Panc1 (cell line): ENCODE measurements around the gene KRT73. TPM values are rescaled to one million over a fixed set of nuclear protein-coding genes. Genes with fewer than 3 reads are reported as not detected.

ENCODE experiments used
- ATAC-seq: fragments of 200-7000 bp; cut with Tn5 transposase; 2 replicates; pipeline ENCODE4 v1.9.1; 2020; ENCODE audit warnings: mild to moderate bottlenecking, moderate library complexity
- BruUV-seq: library from RNA; stranded (reverse); fragments of 400-500 nt; replicated peaks from 2 replicates; lab custom pipeline; 2021; lab: Mats Ljungman, UMichigan
- CTCF ChIA-PET: fragments of 300-600 bp; sonication (Branson Sonifier 250); formaldehyde crosslinking; loops from one replicate; lab custom pipeline; 2022; ENCODE audit warnings: antibody characterized with exemption; lab: Charles Lee
- POLR2A ChIA-PET: fragments of 300-600 bp; sonication (Branson Sonifier 250); formaldehyde crosslinking; loops from one replicate; lab custom pipeline; 2022; ENCODE audit warnings: antibody characterized with exemption; lab: Charles Lee
- DNase-seq: peaks from one replicate; pipeline ENCODE4 v3.0.0-alpha.2; 2010; ENCODE audit warnings: low read depth, low spot score
- H3K27ac ChIP-seq: 2 replicates; pipeline ENCODE4 v1.5.1; 2011; ENCODE audit warnings: mild to moderate bottlenecking, low read length, inconsistent platforms
- H3K27me3 ChIP-seq: fragments of 200-500 bp; sonication (Bioruptor generic); 2 replicates; pipeline ENCODE4 v1.6.0; 2014; ENCODE audit warnings: low read length, inconsistent platforms; ENCODE audit not compliant: control insufficient read depth, insufficient read depth
- H3K36me3 ChIP-seq: fragments of 200-500 bp; sonication (Bioruptor generic); 2 replicates; pipeline ENCODE4 v1.5.1; 2014; ENCODE audit warnings: inconsistent platforms, mild to moderate bottlenecking, low read length, moderate library complexity; ENCODE audit not compliant: control insufficient read depth, insufficient read depth
- H3K4me1 ChIP-seq: 2 replicates; pipeline ENCODE4 v1.5.1; 2011; ENCODE audit warnings: inconsistent platforms, mild to moderate bottlenecking, low read length, moderate library complexity; ENCODE audit not compliant: control insufficient read depth, insufficient read depth
- H3K4me3 ChIP-seq, 2 experiments: 2 replicates each; pipeline ENCODE4 v1.5.1; 2011 to 2012; ENCODE audit warnings: low read depth in 2 of 2, low read length in 2 of 2, mild to moderate bottlenecking in 2 of 2, inconsistent platforms in 1 of 2, moderate library complexity in 1 of 2
- H3K9me3 ChIP-seq: fragments of 200-500 bp; sonication (Bioruptor generic); 2 replicates; pipeline ENCODE4 v1.5.1; 2014; ENCODE audit warnings: low read depth, mild to moderate bottlenecking, inconsistent platforms, low read length, moderate library complexity; ENCODE audit not compliant: control insufficient read depth, insufficient read depth
- POLR2AphosphoS5 ChIP-seq: IDR thresholded peaks from 2 replicates; pipeline ENCODE4 v1.6.1; 2012; ENCODE audit warnings: mild to moderate bottlenecking, low read depth, low read length, moderate library complexity
- SIN3A ChIP-seq: IDR thresholded peaks from 2 replicates; pipeline ENCODE4 v1.6.1; 2012; ENCODE audit warnings: low read depth, mild to moderate bottlenecking, low read length, moderate library complexity, borderline replicate concordance; ENCODE audit not compliant: insufficient read depth
- TCF7L2 ChIP-seq: IDR thresholded peaks from 2 replicates; pipeline ENCODE4 v1.6.1; 2011; ENCODE audit warnings: mild to moderate bottlenecking, low read depth, low read length, inconsistent platforms
- in situ Hi-C: cut with HindIII; loops from 2 replicates; pipeline ENCODE4 v1.10.0; 2016; ENCODE audit warnings: low sequenced_read_pairs, low pct_unique_long_range_greater_than_20kb
- intact Hi-C: fragments of 100-400 bp; cut with micrococcal nuclease; formaldehyde crosslinking; loops from one replicate; pipeline ENCODE4 v1.10.0; 2022; ENCODE audit not compliant: unreplicated experiment
- total RNA-seq: library from RNA; stranded (reverse); gene quantifications from one replicate; pipeline ENCODE4 v1.2.1, GENCODE V29; 2021; ENCODE audit not compliant: unreplicated experiment
- TF ChIP-seq, protein P1 (sequence below): fragments of 450-650 bp; IDR thresholded peaks from 2 replicates; pipeline ENCODE4 v1.5.1; 2017; ENCODE audit warnings: mild to moderate bottlenecking
- TF ChIP-seq, protein P2 (sequence below), 2 experiments: IDR thresholded peaks; 2 replicates each; pipeline ENCODE4 v1.6.1; 2011 to 2012; ENCODE audit warnings: low read depth in 2 of 2, control low read depth in 1 of 2, low read length in 1 of 2, mild to moderate bottlenecking in 1 of 2, moderate library complexity in 1 of 2; ENCODE audit not compliant: insufficient read depth in 1 of 2

The KRT73 gene
- total RNA-seq, 1 experiment from 2014 or later: not detected

DNA sequence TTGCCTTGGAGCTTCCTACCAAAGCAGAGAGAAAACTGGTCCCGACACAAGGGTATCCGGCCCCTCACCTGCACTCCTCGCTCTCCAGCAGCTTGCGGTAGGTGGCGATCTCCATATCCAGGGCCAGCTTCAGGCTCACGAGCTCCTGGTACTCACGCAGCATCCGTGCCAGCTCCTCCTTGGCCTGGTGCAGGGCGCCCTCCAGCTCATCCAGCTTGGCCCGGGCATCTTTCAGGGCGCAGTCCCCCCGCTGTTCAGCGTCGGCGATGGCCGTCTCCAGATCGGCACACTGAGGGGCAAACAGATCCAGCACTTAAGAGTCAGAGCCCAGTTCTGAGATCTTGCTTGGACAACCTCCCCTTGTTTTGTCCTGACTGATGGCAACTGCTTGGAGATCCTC is 30.8 kb downstream of the KRT73 start:
- ATAC-seq (no peak), DNase-seq (no peak)
- ChIA-PET POLR2A (no interaction called here), CTCF (no interaction called here)
- Histone ChIP-seq H3K36me3 (no peaks in the 10 kb centered on the region), H3K27me3 (peaks cover 2% of the 10 kb centered on the region; the same call in 1 of the 2 replicates), H3K9me3 (no peaks in the 10 kb centered on the region), H3K4me1 (no peaks in the 10 kb centered on the region), H3K27ac (no peak overlapping the region), H3K4me3 (no peak overlapping the region)
- TF ChIP-seq TCF7L2 (no peak), POLR2AphosphoS5 (no peak), SIN3A (no peak)
- TF ChIP-seq, protein P1, sequence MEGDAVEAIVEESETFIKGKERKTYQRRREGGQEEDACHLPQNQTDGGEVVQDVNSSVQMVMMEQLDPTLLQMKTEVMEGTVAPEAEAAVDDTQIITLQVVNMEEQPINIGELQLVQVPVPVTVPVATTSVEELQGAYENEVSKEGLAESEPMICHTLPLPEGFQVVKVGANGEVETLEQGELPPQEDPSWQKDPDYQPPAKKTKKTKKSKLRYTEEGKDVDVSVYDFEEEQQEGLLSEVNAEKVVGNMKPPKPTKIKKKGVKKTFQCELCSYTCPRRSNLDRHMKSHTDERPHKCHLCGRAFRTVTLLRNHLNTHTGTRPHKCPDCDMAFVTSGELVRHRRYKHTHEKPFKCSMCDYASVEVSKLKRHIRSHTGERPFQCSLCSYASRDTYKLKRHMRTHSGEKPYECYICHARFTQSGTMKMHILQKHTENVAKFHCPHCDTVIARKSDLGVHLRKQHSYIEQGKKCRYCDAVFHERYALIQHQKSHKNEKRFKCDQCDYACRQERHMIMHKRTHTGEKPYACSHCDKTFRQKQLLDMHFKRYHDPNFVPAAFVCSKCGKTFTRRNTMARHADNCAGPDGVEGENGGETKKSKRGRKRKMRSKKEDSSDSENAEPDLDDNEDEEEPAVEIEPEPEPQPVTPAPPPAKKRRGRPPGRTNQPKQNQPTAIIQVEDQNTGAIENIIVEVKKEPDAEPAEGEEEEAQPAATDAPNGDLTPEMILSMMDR: no peak
- TF ChIP-seq, protein P2, sequence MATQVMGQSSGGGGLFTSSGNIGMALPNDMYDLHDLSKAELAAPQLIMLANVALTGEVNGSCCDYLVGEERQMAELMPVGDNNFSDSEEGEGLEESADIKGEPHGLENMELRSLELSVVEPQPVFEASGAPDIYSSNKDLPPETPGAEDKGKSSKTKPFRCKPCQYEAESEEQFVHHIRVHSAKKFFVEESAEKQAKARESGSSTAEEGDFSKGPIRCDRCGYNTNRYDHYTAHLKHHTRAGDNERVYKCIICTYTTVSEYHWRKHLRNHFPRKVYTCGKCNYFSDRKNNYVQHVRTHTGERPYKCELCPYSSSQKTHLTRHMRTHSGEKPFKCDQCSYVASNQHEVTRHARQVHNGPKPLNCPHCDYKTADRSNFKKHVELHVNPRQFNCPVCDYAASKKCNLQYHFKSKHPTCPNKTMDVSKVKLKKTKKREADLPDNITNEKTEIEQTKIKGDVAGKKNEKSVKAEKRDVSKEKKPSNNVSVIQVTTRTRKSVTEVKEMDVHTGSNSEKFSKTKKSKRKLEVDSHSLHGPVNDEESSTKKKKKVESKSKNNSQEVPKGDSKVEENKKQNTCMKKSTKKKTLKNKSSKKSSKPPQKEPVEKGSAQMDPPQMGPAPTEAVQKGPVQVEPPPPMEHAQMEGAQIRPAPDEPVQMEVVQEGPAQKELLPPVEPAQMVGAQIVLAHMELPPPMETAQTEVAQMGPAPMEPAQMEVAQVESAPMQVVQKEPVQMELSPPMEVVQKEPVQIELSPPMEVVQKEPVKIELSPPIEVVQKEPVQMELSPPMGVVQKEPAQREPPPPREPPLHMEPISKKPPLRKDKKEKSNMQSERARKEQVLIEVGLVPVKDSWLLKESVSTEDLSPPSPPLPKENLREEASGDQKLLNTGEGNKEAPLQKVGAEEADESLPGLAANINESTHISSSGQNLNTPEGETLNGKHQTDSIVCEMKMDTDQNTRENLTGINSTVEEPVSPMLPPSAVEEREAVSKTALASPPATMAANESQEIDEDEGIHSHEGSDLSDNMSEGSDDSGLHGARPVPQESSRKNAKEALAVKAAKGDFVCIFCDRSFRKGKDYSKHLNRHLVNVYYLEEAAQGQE (IDR thresholded peaks at IDR 0.05; ENCODE audit: insufficient read depth in 1 of 2, low read depth in 2 of 2, low read length in 1 of 2): no peak
- in situ Hi-C loops (no loop called here), intact Hi-C loops (loop anchor here (10.0 kb wide), 1 partner anchor 443 kb away; no protein-coding TSS in a partner anchor)
- no TSS peak for BruUV-seq

DNA sequence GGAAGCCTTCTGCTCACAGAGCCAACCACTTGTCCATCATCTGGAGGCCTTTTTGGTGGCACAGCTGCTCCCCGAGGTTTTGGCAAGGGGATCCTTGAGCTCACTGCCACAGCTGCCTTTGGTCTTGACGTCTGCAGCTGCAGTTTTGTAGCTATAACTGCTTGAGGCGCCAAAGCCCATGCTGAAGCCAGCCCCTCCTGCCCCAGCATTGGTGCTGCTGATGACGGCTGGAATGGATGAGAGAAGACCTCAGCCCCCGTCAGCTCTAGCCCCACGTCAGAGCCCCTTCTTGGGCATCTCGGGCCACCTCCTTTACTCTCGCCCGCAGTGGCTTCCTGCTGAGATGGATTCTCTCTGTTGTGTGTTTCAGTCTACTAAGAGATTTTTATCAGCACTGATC is 32.4 kb downstream of the KRT73 start:
- CTCF ChIA-PET: interaction anchor here (1.4 kb wide), 1 partner anchor 285 kb away, joined by 7 read pairs; no protein-coding TSS in a partner anchor
- TF ChIP-seq SIN3A (no peak), TCF7L2 (no peak), POLR2AphosphoS5 (no peak)
- TF ChIP-seq, protein P1: no peak
- TF ChIP-seq, protein P2 (IDR thresholded peaks at IDR 0.05; ENCODE audit: insufficient read depth in 1 of 2, low read depth in 2 of 2, low read length in 1 of 2): no peak
- ATAC-seq: no peak

More for the DNA sequence above, 32.4 kb downstream of the KRT73 start:
- H3K9me3 ChIP-seq: no peaks in the 10 kb centered on the region
- no TSS peak for BruUV-seq
- no peaks in the 10 kb centered on the region for H3K36me3 ChIP-seq
- no peak overlapping the region for H3K4me3 ChIP-seq
- H3K4me1 ChIP-seq: no peaks in the 10 kb centered on the region
- intact Hi-C loops (loop anchor here (10.0 kb wide), 1 partner anchor 441 kb away; no protein-coding TSS in a partner anchor), in situ Hi-C loops (no loop called here)
- H3K27ac ChIP-seq: no peak overlapping the region
- peaks cover 2% of the 10 kb centered on the region; the same call in 1 of the 2 replicates for H3K27me3 ChIP-seq
- no peak for DNase-seq
- POLR2A ChIA-PET: no interaction called here
